Keratinocyte (primary cell): Measurements from ENCODE around the gene CSTB.

Experiments used
- EZH2 ChIP-seq: IDR thresholded peaks from one replicate; pipeline ENCODE4 v1.6.1; 2012; ENCODE audit warnings: inconsistent platforms, mild to moderate bottlenecking, low read length, moderate library complexity
- TF ChIP-seq, protein P1 (sequence below), 3 experiments: IDR thresholded peaks in 1 of 3; conservative IDR thresholded peaks in 1 of 3; optimal IDR thresholded peaks in 1 of 3; 2 replicates in 2 of 3; 3 replicates in 1 of 3; pipeline versions ENCODE3 to v1.5.1; 2011; ENCODE audit warnings: low read length in 3 of 3, mild to moderate bottlenecking in 3 of 3, moderate library complexity in 2 of 3, control low read depth in 1 of 3, inconsistent platforms in 1 of 3; ENCODE audit not compliant: insufficient read depth in 2 of 3; ENCODE audit errors: extremely low read depth in 1 of 3

DNA sequence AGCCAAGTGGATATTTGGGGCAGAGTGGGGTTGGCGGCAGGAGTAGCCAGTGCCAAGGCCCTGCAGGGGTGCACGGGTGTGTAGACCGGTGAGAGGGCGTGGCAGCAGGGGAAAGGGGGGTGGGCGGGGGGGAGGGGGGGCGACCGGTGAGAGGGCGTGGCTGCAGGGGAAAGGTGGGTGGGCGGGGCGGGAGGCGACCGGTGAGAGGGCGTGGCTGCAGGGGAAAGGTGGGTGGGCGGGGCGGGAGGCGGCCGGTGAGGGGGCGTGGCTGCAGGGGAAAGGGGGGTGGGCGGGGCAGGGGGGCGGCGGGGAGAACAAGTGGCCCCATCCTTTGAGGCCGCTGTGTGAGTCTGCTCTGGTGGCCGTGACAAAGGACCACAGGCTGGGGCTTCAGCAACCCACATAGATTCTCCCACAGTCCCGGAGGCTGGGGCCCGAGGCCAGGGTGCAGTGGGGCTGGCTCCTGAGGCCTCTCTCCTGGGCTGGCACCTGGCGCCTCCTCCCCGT is 39.1 kb upstream of the CSTB start:
- TF ChIP-seq, protein P1, sequence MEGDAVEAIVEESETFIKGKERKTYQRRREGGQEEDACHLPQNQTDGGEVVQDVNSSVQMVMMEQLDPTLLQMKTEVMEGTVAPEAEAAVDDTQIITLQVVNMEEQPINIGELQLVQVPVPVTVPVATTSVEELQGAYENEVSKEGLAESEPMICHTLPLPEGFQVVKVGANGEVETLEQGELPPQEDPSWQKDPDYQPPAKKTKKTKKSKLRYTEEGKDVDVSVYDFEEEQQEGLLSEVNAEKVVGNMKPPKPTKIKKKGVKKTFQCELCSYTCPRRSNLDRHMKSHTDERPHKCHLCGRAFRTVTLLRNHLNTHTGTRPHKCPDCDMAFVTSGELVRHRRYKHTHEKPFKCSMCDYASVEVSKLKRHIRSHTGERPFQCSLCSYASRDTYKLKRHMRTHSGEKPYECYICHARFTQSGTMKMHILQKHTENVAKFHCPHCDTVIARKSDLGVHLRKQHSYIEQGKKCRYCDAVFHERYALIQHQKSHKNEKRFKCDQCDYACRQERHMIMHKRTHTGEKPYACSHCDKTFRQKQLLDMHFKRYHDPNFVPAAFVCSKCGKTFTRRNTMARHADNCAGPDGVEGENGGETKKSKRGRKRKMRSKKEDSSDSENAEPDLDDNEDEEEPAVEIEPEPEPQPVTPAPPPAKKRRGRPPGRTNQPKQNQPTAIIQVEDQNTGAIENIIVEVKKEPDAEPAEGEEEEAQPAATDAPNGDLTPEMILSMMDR (optimal IDR thresholded peaks at IDR 0.05 in 1 of 3, IDR thresholded peaks at IDR 0.05 in 1 of 3, conservative IDR thresholded peaks at IDR 0.05 in 1 of 3; ENCODE audit: extremely low read depth in 1 of 3, insufficient read depth in 2 of 3, low read length in 3 of 3) = no peak
- TF ChIP-seq EZH2 = no peak
